ENCODE data around the gene TMEM238L.
A peak's percentile ranks its signal among the peaks of the same experiment; 100 is the strongest.

TMEM238L gene

DNA sequence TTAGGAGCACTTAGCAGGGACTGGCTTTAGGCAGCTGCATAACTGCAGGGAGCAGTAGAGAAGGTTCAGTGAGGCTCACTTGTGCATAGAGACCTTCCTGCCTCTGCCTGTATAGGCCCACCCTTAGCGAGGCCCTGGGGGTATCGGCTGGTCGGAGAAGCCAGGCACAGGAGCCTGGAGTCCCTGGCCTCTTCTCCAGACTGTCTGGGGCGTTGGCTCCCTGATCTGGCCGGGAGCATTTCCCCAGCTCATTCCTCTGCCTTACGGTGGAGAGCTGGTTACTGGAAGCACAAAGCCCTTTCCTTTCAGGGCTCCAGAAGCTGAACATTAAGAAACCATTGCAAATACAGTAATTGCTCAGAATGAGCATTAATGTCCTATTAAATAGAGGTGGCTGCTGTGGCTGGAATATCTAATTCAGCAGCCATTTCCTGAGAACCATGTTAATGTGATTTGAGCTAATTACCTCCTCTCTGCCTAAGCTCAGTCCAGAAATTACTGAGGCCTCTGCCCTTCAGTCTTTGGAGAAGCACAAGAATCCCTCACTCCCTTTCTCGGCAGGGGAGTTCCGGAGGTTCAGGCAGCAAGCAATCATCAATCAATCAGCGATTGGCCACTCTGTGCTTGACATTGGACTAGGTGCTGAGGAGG lies 55.2 kb downstream of the TMEM238L start:
- Histone ChIP-seq H3K9me2 (replicated peaks; ENCODE audit: low read depth, low read length) (no peaks in the 10 kb centered on the region), H2AFZ (ENCODE audit: low read length) (no peak overlapping the region), H3K36me3 (ENCODE audit: insufficient read depth, low read length) (no peaks in the 10 kb centered on the region), H3F3A (ENCODE audit: low read depth) (0 out of 2 replicates have a peak, but pooled peaks cover 2% of the 10 kb centered on the region), H3K79me2 (ENCODE audit: insufficient read depth, low read length) (no peaks in the 10 kb centered on the region), H3K27me3 (ENCODE audit: insufficient read depth, low read length, poor library complexity, severe bottlenecking) (no peaks in the 10 kb centered on the region), H3K9me3 (ENCODE audit: insufficient read depth, low read depth, low read length) (no peaks in the 10 kb centered on the region), H3K4me1 (ENCODE audit: insufficient read depth, low read length, poor library complexity, severe bottlenecking) (peaks cover 35% of the 10 kb centered on the region), H3K4me2 (ENCODE audit: low read depth, low read length, poor library complexity, severe bottlenecking) (no peak overlapping the region), H4K20me1 (ENCODE audit: insufficient read depth, low read length, poor library complexity, severe bottlenecking) (no peaks in the 10 kb centered on the region), H3K4me3 (ENCODE audit: low read length, poor library complexity, severe bottlenecking) (no peak overlapping the region), H3K9ac (ENCODE audit: low read depth, low read length, poor library complexity, severe bottlenecking) (no peak overlapping the region)
- TF ChIP-seq EZH2phosphoT487 (IDR thresholded peaks at IDR 0.05; ENCODE audit: borderline replicate concordance) = no peak
- TF ChIP-seq, protein P1, sequence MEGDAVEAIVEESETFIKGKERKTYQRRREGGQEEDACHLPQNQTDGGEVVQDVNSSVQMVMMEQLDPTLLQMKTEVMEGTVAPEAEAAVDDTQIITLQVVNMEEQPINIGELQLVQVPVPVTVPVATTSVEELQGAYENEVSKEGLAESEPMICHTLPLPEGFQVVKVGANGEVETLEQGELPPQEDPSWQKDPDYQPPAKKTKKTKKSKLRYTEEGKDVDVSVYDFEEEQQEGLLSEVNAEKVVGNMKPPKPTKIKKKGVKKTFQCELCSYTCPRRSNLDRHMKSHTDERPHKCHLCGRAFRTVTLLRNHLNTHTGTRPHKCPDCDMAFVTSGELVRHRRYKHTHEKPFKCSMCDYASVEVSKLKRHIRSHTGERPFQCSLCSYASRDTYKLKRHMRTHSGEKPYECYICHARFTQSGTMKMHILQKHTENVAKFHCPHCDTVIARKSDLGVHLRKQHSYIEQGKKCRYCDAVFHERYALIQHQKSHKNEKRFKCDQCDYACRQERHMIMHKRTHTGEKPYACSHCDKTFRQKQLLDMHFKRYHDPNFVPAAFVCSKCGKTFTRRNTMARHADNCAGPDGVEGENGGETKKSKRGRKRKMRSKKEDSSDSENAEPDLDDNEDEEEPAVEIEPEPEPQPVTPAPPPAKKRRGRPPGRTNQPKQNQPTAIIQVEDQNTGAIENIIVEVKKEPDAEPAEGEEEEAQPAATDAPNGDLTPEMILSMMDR (conservative IDR thresholded peaks at IDR 0.05; ENCODE audit: low read length) = no peak

DNA sequence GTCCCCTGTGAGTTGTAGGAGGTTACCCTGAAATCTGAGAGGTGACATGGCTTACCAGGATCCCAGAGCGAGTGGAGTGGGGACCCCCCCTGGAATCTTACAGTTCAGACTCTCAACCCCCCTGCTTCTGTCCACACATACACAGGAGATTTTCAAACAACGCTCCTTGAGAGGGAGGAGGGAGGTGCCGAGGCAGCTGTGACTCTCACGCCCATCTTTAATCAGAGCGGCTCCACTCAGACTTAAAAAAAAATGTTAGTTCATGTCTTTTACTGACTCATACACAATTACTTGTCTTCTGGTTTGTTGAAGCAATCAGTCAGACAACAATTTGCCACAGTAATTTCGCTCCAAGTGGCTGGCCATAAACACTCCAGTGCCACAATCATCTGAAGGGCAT lies 58.7 kb downstream of the TMEM238L start:
- Histone ChIP-seq H3K9me3 (ENCODE audit: insufficient read depth, low read depth, low read length) (no peaks in the 10 kb centered on the region), H3F3A (ENCODE audit: low read depth) (0 out of 2 replicates have a peak, but pooled peaks cover 2% of the 10 kb centered on the region), H3K9ac (ENCODE audit: low read depth, low read length, poor library complexity, severe bottlenecking) (no peak overlapping the region), H3K79me2 (ENCODE audit: insufficient read depth, low read length) (no peaks in the 10 kb centered on the region), H3K4me3 (ENCODE audit: low read length, poor library complexity, severe bottlenecking) (no peak overlapping the region), H3K27me3 (ENCODE audit: insufficient read depth, low read length, poor library complexity, severe bottlenecking) (no peaks in the 10 kb centered on the region), H4K20me1 (ENCODE audit: insufficient read depth, low read length, poor library complexity, severe bottlenecking) (no peaks in the 10 kb centered on the region), H2AFZ (ENCODE audit: low read length) (peak overlapping the region; percentile 71; the same call in 1 of the 2 replicates), H3K36me3 (ENCODE audit: insufficient read depth, low read length) (no peaks in the 10 kb centered on the region), H3K4me1 (ENCODE audit: insufficient read depth, low read length, poor library complexity, severe bottlenecking) (peaks cover 35% of the 10 kb centered on the region), H3K4me2 (ENCODE audit: low read depth, low read length, poor library complexity, severe bottlenecking) (peak overlapping the region; percentile 74), H3K9me2 (replicated peaks; ENCODE audit: low read depth, low read length) (no peaks in the 10 kb centered on the region)
- TF ChIP-seq, protein P1 (conservative IDR thresholded peaks at IDR 0.05; ENCODE audit: low read length) = no peak
- no peak for TF ChIP-seq EZH2phosphoT487 (IDR thresholded peaks at IDR 0.05; ENCODE audit: borderline replicate concordance)
